Measurements from ENCODE around the gene APCDD1L.

DNA sequence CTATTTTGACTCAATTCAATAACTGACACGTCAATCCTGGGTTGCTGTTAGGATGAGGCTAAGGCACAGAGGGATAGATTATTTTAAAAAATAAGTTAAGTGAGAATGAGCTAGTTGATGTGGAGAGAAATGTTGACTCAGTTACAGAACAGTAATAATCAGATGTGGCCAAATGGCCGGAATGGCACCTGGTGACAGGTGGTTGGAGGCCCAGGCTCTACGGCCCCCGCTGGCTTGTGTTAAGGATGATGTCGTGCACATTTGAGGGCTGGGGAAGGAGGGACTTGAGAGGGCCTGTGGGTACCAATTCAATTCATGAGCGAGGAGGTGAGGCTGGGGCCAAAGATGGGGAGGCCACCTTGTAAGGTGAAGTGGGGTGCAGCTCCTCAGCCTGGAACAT is 31.7 kb downstream of the APCDD1L start:
- no peak for TF ChIP-seq EZH2phosphoT487 (IDR thresholded peaks at IDR 0.05; ENCODE audit: insufficient read depth, low read depth)
- no peak for TF ChIP-seq EZH2 (IDR thresholded peaks at IDR 0.05; ENCODE audit: insufficient read depth, poor library complexity, severe bottlenecking)
